K562 (cell line): ENCODE data around the gene UBE2H. TPM values are rescaled to one million over a fixed set of nuclear protein-coding genes. Genes with fewer than 3 reads are reported as not detected.
A peak's percentile ranks its signal among the peaks of the same experiment; 100 is the strongest.

Experiments used
- IRF2 ChIP-seq: sonication (generic); formaldehyde crosslinking; IDR thresholded peaks from 2 replicates; pipeline ENCODE4 v1.8.1; 2022; ENCODE audit warnings: mild to moderate bottlenecking, missing genetic modification reagents
- KLF13 ChIP-seq: fragments of 450-650 bp; IDR thresholded peaks from 2 replicates; pipeline ENCODE4 v1.6.1; 2016; ENCODE audit warnings: missing genetic modification characterization, low read depth, mild to moderate bottlenecking, missing compliant biosample characterization, moderate library complexity, borderline replicate concordance
- PHF21A ChIP-seq: fragments of 450-650 bp; IDR thresholded peaks from 2 replicates; pipeline ENCODE4 v1.6.1; 2017; ENCODE audit warnings: low read depth, borderline replicate concordance
- RBBP5 ChIP-seq: fragments of 200-600 bp; sonication (generic); IDR thresholded peaks from 2 replicates; pipeline ENCODE4 v1.6.1; 2012; ENCODE audit warnings: borderline replicate concordance, mild to moderate bottlenecking, low read length, control low read depth, inconsistent platforms; ENCODE audit not compliant: insufficient read depth, poor library complexity, severe bottlenecking
- RHOXF2B ChIP-seq: fragments of 250-450 bp; sonication (Bioruptor Pico); conservative IDR thresholded peaks from 2 replicates; pipeline ENCODE4 v1.5.1; 2021
- STAT5A ChIP-seq: IDR thresholded peaks from 2 replicates; pipeline ENCODE4 v1.6.1; 2012; ENCODE audit warnings: low read length, inconsistent platforms, borderline replicate concordance
- U2AF2 ChIP-seq: fragments of 200-400 bp; formaldehyde crosslinking; optimal IDR thresholded peaks from 2 replicates; pipeline ENCODE3; 2017; ENCODE audit warnings: low read depth, mild to moderate bottlenecking, low read length
- ZNF583 ChIP-seq: fragments of 250-450 bp; sonication (Bioruptor Pico); IDR thresholded peaks from 2 replicates; pipeline ENCODE4 v1.4.0; 2020
- polyA plus RNA-seq, 8 experiments: library from polyadenylated mRNA; depleted of rRNA in 4 of 8; stranded (reverse) in 5 of 8; unstranded in 3 of 8; fragments of >200 nt; fragmentation: Nextera tagmentation in 2 of 8; fragmentation: Illumina TruSeq in 1 of 8; extraction: Ambion mirVana in 2 of 8; extraction: Trizol in 1 of 8; gene quantifications; 2 replicates each; pipeline versions ENCODE4 v1.2.1 to v1.2.3, GENCODE V29; 2011 to 2014; ENCODE audit warnings: inconsistent platforms in 1 of 8, missing spikeins in 1 of 8
- total RNA-seq, 7 experiments: library from RNA; depleted of rRNA in 6 of 7; stranded (reverse); fragments of >200 nt in 6 of 7; fragmentation: Illumina TruSeq in 2 of 7; extraction: Trizol in 2 of 7; gene quantifications; 2 replicates each; pipeline versions ENCODE4 v1.2.1 to v1.2.3, GENCODE V29; 2011 to 2021; ENCODE audit warnings: low replicate concordance in 1 of 7
- TF ChIP-seq, protein P1 (sequence below), 2 experiments: fragments of 450-650 bp in 1 of 2; sonication (generic) in 1 of 2; formaldehyde crosslinking; conservative IDR thresholded peaks; 2 replicates each; pipeline versions ENCODE4 v1.4.0 to v1.8.1; 2020 to 2022; ENCODE audit warnings: mild to moderate bottlenecking in 1 of 2, missing genetic modification reagents in 1 of 2
- TF ChIP-seq, protein P2 (sequence below): fragments of 450-650 bp; IDR thresholded peaks from 2 replicates; pipeline ENCODE4 v1.6.1; 2016; ENCODE audit warnings: mild to moderate bottlenecking, moderate library complexity
- TF ChIP-seq, protein P3 (sequence below): fragments of 450-650 bp; formaldehyde crosslinking; IDR thresholded peaks from 2 replicates; pipeline ENCODE4 v1.4.0; 2020; ENCODE audit warnings: mild to moderate bottlenecking, moderate library complexity

The UBE2H gene
- total and polyA plus RNA-seq, 9 of the 15 experiments (the other 6 are each of a cell fraction or from before 2014, with no cell fraction given), result 6.3 to 33.0 (median 13.3) TPM

DNA sequence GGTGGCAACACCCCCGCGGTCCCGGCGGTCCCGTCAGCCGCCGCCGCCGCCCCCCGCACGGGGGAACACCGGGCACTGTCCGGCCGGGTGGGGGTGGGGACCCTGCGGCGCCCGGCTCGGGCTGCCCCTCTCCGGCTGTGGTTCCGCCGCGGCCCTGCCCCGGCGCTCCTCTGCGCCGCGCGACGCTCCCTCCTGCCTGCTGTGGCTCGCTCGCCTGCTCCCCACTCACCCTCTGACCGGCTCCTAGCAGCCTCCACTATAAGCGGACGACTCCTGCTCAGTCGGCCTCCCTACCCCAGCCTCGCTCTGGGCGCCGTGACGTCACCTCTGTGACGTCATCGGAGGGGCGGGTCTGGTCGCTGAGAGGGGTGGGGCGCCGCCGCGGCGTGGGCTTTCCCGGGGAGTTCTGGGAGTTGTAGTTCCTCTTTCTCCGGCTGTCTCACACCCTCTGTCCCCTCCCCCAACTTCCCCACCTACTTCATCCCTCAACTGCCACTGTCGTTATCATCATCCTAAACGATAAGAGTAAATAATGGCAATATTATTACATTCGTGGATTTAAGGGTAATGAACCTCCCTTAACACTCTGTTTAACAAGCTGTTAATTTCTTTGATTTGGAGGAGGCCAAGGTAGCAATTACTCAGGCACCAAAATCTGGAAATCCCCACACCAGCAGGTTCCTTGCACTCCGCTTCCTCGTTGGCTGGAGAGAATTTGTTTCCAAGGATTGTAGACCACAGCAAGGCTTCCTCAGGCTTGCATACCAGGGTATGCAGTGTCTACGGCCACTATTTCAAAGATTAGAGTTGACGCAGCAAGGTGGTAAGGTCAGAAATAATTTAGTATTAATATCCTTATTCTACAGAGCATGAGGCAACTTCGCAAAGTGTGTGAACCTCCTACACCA, at the start of gene UBE2H (continued):
- TF ChIP-seq, protein P1, sequence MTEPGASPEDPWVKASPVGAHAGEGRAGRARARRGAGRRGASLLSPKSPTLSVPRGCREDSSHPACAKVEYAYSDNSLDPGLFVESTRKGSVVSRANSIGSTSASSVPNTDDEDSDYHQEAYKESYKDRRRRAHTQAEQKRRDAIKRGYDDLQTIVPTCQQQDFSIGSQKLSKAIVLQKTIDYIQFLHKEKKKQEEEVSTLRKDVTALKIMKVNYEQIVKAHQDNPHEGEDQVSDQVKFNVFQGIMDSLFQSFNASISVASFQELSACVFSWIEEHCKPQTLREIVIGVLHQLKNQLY (CRISPR knock-in tag; conservative IDR thresholded peaks at IDR 0.05), result 0 out of 4 replicates have a peak, but pooled peaks of 1 of the 2 experiments have one; percentile 20
- TF ChIP-seq STAT5A (no peak), ZNF583 (CRISPR knock-in tag) (0 out of 2 replicates have a peak, but pooled peaks have one; percentile 71), U2AF2 (no peak), RHOXF2B (CRISPR knock-in tag) (no peak), PHF21A (no peak), KLF13 (tag) (peak; percentile 98), RBBP5 (peak; percentile 95), IRF2 (CRISPR knock-in tag) (no peak)
- TF ChIP-seq, protein P2, sequence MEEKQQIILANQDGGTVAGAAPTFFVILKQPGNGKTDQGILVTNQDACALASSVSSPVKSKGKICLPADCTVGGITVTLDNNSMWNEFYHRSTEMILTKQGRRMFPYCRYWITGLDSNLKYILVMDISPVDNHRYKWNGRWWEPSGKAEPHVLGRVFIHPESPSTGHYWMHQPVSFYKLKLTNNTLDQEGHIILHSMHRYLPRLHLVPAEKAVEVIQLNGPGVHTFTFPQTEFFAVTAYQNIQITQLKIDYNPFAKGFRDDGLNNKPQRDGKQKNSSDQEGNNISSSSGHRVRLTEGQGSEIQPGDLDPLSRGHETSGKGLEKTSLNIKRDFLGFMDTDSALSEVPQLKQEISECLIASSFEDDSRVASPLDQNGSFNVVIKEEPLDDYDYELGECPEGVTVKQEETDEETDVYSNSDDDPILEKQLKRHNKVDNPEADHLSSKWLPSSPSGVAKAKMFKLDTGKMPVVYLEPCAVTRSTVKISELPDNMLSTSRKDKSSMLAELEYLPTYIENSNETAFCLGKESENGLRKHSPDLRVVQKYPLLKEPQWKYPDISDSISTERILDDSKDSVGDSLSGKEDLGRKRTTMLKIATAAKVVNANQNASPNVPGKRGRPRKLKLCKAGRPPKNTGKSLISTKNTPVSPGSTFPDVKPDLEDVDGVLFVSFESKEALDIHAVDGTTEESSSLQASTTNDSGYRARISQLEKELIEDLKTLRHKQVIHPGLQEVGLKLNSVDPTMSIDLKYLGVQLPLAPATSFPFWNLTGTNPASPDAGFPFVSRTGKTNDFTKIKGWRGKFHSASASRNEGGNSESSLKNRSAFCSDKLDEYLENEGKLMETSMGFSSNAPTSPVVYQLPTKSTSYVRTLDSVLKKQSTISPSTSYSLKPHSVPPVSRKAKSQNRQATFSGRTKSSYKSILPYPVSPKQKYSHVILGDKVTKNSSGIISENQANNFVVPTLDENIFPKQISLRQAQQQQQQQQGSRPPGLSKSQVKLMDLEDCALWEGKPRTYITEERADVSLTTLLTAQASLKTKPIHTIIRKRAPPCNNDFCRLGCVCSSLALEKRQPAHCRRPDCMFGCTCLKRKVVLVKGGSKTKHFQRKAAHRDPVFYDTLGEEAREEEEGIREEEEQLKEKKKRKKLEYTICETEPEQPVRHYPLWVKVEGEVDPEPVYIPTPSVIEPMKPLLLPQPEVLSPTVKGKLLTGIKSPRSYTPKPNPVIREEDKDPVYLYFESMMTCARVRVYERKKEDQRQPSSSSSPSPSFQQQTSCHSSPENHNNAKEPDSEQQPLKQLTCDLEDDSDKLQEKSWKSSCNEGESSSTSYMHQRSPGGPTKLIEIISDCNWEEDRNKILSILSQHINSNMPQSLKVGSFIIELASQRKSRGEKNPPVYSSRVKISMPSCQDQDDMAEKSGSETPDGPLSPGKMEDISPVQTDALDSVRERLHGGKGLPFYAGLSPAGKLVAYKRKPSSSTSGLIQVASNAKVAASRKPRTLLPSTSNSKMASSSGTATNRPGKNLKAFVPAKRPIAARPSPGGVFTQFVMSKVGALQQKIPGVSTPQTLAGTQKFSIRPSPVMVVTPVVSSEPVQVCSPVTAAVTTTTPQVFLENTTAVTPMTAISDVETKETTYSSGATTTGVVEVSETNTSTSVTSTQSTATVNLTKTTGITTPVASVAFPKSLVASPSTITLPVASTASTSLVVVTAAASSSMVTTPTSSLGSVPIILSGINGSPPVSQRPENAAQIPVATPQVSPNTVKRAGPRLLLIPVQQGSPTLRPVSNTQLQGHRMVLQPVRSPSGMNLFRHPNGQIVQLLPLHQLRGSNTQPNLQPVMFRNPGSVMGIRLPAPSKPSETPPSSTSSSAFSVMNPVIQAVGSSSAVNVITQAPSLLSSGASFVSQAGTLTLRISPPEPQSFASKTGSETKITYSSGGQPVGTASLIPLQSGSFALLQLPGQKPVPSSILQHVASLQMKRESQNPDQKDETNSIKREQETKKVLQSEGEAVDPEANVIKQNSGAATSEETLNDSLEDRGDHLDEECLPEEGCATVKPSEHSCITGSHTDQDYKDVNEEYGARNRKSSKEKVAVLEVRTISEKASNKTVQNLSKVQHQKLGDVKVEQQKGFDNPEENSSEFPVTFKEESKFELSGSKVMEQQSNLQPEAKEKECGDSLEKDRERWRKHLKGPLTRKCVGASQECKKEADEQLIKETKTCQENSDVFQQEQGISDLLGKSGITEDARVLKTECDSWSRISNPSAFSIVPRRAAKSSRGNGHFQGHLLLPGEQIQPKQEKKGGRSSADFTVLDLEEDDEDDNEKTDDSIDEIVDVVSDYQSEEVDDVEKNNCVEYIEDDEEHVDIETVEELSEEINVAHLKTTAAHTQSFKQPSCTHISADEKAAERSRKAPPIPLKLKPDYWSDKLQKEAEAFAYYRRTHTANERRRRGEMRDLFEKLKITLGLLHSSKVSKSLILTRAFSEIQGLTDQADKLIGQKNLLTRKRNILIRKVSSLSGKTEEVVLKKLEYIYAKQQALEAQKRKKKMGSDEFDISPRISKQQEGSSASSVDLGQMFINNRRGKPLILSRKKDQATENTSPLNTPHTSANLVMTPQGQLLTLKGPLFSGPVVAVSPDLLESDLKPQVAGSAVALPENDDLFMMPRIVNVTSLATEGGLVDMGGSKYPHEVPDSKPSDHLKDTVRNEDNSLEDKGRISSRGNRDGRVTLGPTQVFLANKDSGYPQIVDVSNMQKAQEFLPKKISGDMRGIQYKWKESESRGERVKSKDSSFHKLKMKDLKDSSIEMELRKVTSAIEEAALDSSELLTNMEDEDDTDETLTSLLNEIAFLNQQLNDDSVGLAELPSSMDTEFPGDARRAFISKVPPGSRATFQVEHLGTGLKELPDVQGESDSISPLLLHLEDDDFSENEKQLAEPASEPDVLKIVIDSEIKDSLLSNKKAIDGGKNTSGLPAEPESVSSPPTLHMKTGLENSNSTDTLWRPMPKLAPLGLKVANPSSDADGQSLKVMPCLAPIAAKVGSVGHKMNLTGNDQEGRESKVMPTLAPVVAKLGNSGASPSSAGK, result peak; percentile 75; the same call in 1 of the 2 replicates
- TF ChIP-seq, protein P3, sequence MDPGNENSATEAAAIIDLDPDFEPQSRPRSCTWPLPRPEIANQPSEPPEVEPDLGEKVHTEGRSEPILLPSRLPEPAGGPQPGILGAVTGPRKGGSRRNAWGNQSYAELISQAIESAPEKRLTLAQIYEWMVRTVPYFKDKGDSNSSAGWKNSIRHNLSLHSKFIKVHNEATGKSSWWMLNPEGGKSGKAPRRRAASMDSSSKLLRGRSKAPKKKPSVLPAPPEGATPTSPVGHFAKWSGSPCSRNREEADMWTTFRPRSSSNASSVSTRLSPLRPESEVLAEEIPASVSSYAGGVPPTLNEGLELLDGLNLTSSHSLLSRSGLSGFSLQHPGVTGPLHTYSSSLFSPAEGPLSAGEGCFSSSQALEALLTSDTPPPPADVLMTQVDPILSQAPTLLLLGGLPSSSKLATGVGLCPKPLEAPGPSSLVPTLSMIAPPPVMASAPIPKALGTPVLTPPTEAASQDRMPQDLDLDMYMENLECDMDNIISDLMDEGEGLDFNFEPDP (CRISPR knock-in tag), result no peak
